K562 (cell line): Measurements from ENCODE around the gene MON2. TPM values are rescaled to one million over a fixed set of nuclear protein-coding genes. Genes with fewer than 3 reads are reported as not detected.

Experiments
- ARID2 ChIP-seq: fragments of 450-650 bp; IDR thresholded peaks from 2 replicates; pipeline ENCODE4 v1.6.1; 2017; ENCODE audit warnings: antibody characterized with exemption, mild to moderate bottlenecking
- ATF3 ChIP-seq, 2 experiments: fragments of 450-650 bp in 1 of 2; sonication (generic) in 1 of 2; formaldehyde crosslinking in 1 of 2; IDR thresholded peaks in 1 of 2; conservative IDR thresholded peaks in 1 of 2; 2 replicates each; pipeline versions ENCODE4 v1.6.1 to v1.8.1; 2016 to 2023; ENCODE audit warnings: mild to moderate bottlenecking in 2 of 2, moderate library complexity in 2 of 2, inconsistent platforms in 1 of 2, missing genetic modification reagents in 1 of 2
- CREB3L1 ChIP-seq: fragments of 450-650 bp; IDR thresholded peaks from 2 replicates; pipeline ENCODE4 v1.6.1; 2014; ENCODE audit warnings: low read depth, mild to moderate bottlenecking, moderate library complexity, borderline replicate concordance
- CXXC5 ChIP-seq: fragments of 250-450 bp; sonication (Bioruptor Pico); IDR thresholded peaks from 2 replicates; pipeline ENCODE4 v1.8.0; 2022; ENCODE audit warnings: inconsistent platforms, mild to moderate bottlenecking, moderate library complexity
- DMBX1 ChIP-seq: fragments of 250-450 bp; sonication (Bioruptor Pico); IDR thresholded peaks from 2 replicates; pipeline ENCODE4 v1.8.0; 2022; ENCODE audit warnings: inconsistent platforms, mild to moderate bottlenecking, moderate library complexity, borderline replicate concordance
- E4F1 ChIP-seq: fragments of 250-450 bp; sonication (Bioruptor Pico); IDR thresholded peaks from 2 replicates; pipeline ENCODE4 v1.5.0; 2021; ENCODE audit warnings: mild to moderate bottlenecking, borderline replicate concordance
- EP400 ChIP-seq: fragments of 450-650 bp; IDR thresholded peaks from 2 replicates; pipeline ENCODE4 v1.6.1; 2017; ENCODE audit warnings: antibody characterized with exemption, mild to moderate bottlenecking, moderate library complexity
- GATAD2A ChIP-seq: fragments of 450-650 bp; IDR thresholded peaks from 2 replicates; pipeline ENCODE4 v1.6.1; 2017
- HDAC1 ChIP-seq, 2 experiments: fragments of 450-650 bp; IDR thresholded peaks; 2 replicates each; pipeline ENCODE4 v1.6.1; 2016 to 2017; ENCODE audit warnings: inconsistent platforms in 1 of 2, mild to moderate bottlenecking in 1 of 2, moderate library complexity in 1 of 2
- HMG20A ChIP-seq: fragments of 450-650 bp; formaldehyde crosslinking; conservative IDR thresholded peaks from 2 replicates; pipeline ENCODE4 v1.4.0; 2020; ENCODE audit warnings: mild to moderate bottlenecking, mixed read lengths
- NCOA1 ChIP-seq: fragments of 450-650 bp; IDR thresholded peaks from 2 replicates; pipeline ENCODE4 v1.6.1; 2016; ENCODE audit warnings: low read depth
- PHF8 ChIP-seq: fragments of 200-600 bp; sonication (generic); IDR thresholded peaks from 2 replicates; pipeline ENCODE4 v1.6.1; 2012; ENCODE audit warnings: mixed run types, mild to moderate bottlenecking, inconsistent platforms, low read length, moderate library complexity, borderline replicate concordance
- POLR2A ChIP-seq: fragments of 450-650 bp; conservative IDR thresholded peaks from 2 replicates; pipeline ENCODE4 v1.6.1; 2016
- RBM14 ChIP-seq: fragments of 200-400 bp; formaldehyde crosslinking; IDR thresholded peaks from 2 replicates; pipeline ENCODE4 v1.6.1; 2018; ENCODE audit warnings: low read depth, mild to moderate bottlenecking, low read length, moderate library complexity, borderline replicate concordance; ENCODE audit not compliant: insufficient read depth
- SMAD1 ChIP-seq: fragments of 150-350 bp; IDR thresholded peaks from 2 replicates; pipeline ENCODE4 v1.6.1; 2014; ENCODE audit warnings: low read length, low read depth; ENCODE audit not compliant: partially characterized antibody
- TBP ChIP-seq: optimal IDR thresholded peaks from 2 replicates; pipeline ENCODE3; 2011; ENCODE audit warnings: low read depth, low read length, improper control_type of control experiment
- TGIF2 ChIP-seq: sonication (generic); formaldehyde crosslinking; IDR thresholded peaks from 2 replicates; pipeline ENCODE4 v1.8.1; 2022; ENCODE audit warnings: mild to moderate bottlenecking, missing genetic modification reagents, moderate library complexity
- U2AF2 ChIP-seq: fragments of 200-400 bp; formaldehyde crosslinking; optimal IDR thresholded peaks from 2 replicates; pipeline ENCODE3; 2017; ENCODE audit warnings: low read depth, mild to moderate bottlenecking, low read length
- VEZF1 ChIP-seq: fragments of 200-800 bp; sonication (Bioruptor generic); IDR thresholded peaks from 2 replicates; pipeline ENCODE4 v1.6.1; 2017; ENCODE audit warnings: missing genetic modification characterization, missing compliant biosample characterization
- XRCC4 ChIP-seq: IDR thresholded peaks from one replicate; pipeline ENCODE4 v1.6.1; 2011; ENCODE audit not compliant: insufficient read depth, insufficient read length; ENCODE audit errors: extremely low read depth
- ZNF431 ChIP-seq: sonication (generic); formaldehyde crosslinking; IDR thresholded peaks from 2 replicates; pipeline ENCODE4 v1.8.0; 2022; ENCODE audit warnings: mild to moderate bottlenecking, missing genetic modification reagents
- polyA plus RNA-seq, 8 experiments: library from polyadenylated mRNA; depleted of rRNA in 4 of 8; stranded (reverse) in 5 of 8; unstranded in 3 of 8; fragments of >200 nt; fragmentation: Nextera tagmentation in 2 of 8; fragmentation: Illumina TruSeq in 1 of 8; extraction: Ambion mirVana in 2 of 8; extraction: Trizol in 1 of 8; gene quantifications; 2 replicates each; pipeline versions ENCODE4 v1.2.1 to v1.2.3, GENCODE V29; 2011 to 2014; ENCODE audit warnings: inconsistent platforms in 1 of 8, missing spikeins in 1 of 8
- total RNA-seq, 7 experiments: library from RNA; depleted of rRNA in 6 of 7; stranded (reverse); fragments of >200 nt in 6 of 7; fragmentation: Illumina TruSeq in 2 of 7; extraction: Trizol in 2 of 7; gene quantifications; 2 replicates each; pipeline versions ENCODE4 v1.2.1 to v1.2.3, GENCODE V29; 2011 to 2021; ENCODE audit warnings: low replicate concordance in 1 of 7

MON2 gene
- total and polyA plus RNA-seq, 9 of the 15 experiments (the other 6 are each of a cell fraction or from before 2014, with no cell fraction given): 3.6 to 31.6 (median 16.8) TPM

GRCh38 chr12:62602255-62603060 lies 135.8 kb downstream of the MON2 start (continued):
- TF ChIP-seq VEZF1 (CRISPR knock-in tag) (peak; percentile 69; the same call in 1 of the 2 replicates), E4F1 (peak; percentile 66; the same call in 1 of the 2 replicates), EP400 (peak; percentile 100), DMBX1 (CRISPR knock-in tag) (peak; percentile 68; the same call in 1 of the 2 replicates), RBM14 (0 out of 2 replicates have a peak, but pooled peaks have one; percentile 2), HMG20A (CRISPR knock-in tag) (no peak), PHF8 (peak; percentile 80), SMAD1 (peak; percentile 29), GATAD2A (0 out of 2 replicates have a peak, but pooled peaks have one; percentile 18), CREB3L1 (peak; percentile 98), ATF3 (IDR thresholded peaks at IDR 0.05) (no peak), ATF3 (CRISPR knock-in tag; conservative IDR thresholded peaks at IDR 0.05) (no peak; the same call in 1 of the 2 replicates), TBP (peak; percentile 61), ZNF431 (CRISPR knock-in tag) (peak; percentile 82), ARID2 (no peak), HDAC1 (IDR thresholded peaks at IDR 0.05) (peak in 1 of 2 experiments; percentile 58; a peak in 1 of 4 replicates), NCOA1 (no peak; the same call in 1 of the 2 replicates), XRCC4 (no peak), TGIF2 (CRISPR knock-in tag) (0 out of 2 replicates have a peak, but pooled peaks have one; percentile 72), CXXC5 (peak; percentile 93), POLR2A (peak; percentile 87), U2AF2 (no peak)
